ENCODE measurements around the gene FBXO44. TPM values are rescaled to one million over a fixed set of nuclear protein-coding genes. Genes with fewer than 3 reads are reported as not detected.
A peak's percentile ranks its signal among the peaks of the same experiment; 100 is the strongest.

FBXO44 gene
- total RNA-seq, 1 donor from 2014 or later: 24.8 TPM

DNA sequence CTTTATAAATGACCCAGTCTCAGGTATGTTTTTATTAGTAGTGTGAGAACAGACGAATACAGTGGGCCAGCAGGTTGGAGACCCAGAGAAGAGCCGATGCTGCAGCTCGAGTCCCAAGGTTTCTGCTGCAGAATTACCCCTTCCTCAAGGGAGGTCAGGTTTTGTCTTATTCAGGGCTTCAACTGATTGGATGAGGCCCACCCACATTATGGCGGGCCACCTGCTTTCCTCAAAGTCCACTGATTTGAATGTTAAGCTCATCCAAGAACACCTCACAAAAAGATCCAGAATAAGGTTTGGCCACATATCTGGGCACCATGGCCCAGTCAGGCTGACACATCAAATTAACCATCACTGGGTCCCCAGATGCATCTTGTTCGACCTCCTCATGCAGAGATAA lies 41.3 kb upstream of the FBXO44 start:
- Mint-ChIP-seq H3K4me1 (ENCODE audit: unreplicated experiment) (no peaks in the 10 kb centered on the region), H3K27ac (no peak overlapping the region), H3K4me3 (no peak overlapping the region), H3K27me3 (peaks cover 33% of the 10 kb centered on the region), H3K9me3 (no peaks in the 10 kb centered on the region), H3K36me3 (no peaks in the 10 kb centered on the region)
- TF ChIP-seq, protein P1, sequence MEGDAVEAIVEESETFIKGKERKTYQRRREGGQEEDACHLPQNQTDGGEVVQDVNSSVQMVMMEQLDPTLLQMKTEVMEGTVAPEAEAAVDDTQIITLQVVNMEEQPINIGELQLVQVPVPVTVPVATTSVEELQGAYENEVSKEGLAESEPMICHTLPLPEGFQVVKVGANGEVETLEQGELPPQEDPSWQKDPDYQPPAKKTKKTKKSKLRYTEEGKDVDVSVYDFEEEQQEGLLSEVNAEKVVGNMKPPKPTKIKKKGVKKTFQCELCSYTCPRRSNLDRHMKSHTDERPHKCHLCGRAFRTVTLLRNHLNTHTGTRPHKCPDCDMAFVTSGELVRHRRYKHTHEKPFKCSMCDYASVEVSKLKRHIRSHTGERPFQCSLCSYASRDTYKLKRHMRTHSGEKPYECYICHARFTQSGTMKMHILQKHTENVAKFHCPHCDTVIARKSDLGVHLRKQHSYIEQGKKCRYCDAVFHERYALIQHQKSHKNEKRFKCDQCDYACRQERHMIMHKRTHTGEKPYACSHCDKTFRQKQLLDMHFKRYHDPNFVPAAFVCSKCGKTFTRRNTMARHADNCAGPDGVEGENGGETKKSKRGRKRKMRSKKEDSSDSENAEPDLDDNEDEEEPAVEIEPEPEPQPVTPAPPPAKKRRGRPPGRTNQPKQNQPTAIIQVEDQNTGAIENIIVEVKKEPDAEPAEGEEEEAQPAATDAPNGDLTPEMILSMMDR (conservative IDR thresholded peaks at IDR 0.05): no peak
- no peak for DNase-seq (ENCODE audit: extremely low spot score, unreplicated experiment)

DNA sequence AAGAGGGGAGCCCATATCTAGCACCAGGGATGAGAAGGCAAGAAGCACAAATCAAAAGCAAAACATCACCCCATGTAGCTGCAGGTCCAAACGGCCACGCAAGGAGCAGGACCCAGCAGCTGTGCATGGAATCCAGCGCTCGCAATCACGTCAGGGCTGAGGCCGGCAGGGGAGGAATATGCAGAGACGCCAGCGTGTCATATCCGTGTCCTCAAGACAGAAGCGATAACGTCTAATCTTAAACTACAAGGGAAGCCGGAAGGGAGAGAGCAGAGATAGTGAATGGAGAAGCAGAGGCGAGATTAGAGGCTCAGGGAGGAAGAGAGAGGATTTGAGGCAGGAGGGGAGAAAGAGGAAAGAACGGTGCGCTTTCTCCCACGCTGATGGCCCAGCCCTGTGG lies 39.6 kb upstream of the FBXO44 start:
- H3K4me3 Mint-ChIP-seq: no peak overlapping the region
- no peaks in the 10 kb centered on the region for H3K4me1 Mint-ChIP-seq (ENCODE audit: unreplicated experiment)

DNA sequence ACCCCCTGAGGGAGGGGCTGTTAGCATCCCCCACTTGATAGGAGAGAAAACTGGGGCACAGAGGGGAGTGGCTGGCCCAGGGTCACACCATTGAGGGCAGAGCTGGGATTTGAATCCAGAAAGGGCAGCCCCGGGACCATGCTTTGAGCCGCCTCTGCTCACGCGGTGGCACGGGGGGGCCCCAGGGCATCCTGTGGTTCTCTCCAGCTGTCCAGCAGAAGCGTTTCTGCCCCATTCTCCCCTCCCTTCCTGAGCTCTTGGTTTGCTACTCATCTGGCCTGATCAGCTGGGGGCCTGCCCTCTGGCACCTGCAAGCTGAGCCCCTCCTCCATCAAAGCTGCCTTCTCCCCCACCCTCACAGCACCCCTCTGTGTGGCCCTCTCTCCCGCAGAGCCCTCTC lies 37.9 kb upstream of the FBXO44 start:
- peak overlapping the region; percentile 63 for H3K27ac Mint-ChIP-seq
- H3K4me1 Mint-ChIP-seq (ENCODE audit: unreplicated experiment): no peaks in the 10 kb centered on the region
- no peak overlapping the region for H3K4me3 Mint-ChIP-seq
- H3K9me3 Mint-ChIP-seq: no peaks in the 10 kb centered on the region
- H3K27me3 Mint-ChIP-seq: peaks cover 31% of the 10 kb centered on the region
- TF ChIP-seq, protein P1 (conservative IDR thresholded peaks at IDR 0.05): no peak
- no peaks in the 10 kb centered on the region for H3K36me3 Mint-ChIP-seq
- no peak for DNase-seq (ENCODE audit: extremely low spot score, unreplicated experiment)

More for the DNA sequence above, 39.6 kb upstream of the FBXO44 start:
- Mint-ChIP-seq H3K36me3 (no peaks in the 10 kb centered on the region), H3K27me3 (peaks cover 33% of the 10 kb centered on the region), H3K9me3 (no peaks in the 10 kb centered on the region), H3K27ac (no peak overlapping the region)
- DNase-seq (ENCODE audit: extremely low spot score, unreplicated experiment): no peak
- TF ChIP-seq, protein P1 (conservative IDR thresholded peaks at IDR 0.05): no peak

DNA sequence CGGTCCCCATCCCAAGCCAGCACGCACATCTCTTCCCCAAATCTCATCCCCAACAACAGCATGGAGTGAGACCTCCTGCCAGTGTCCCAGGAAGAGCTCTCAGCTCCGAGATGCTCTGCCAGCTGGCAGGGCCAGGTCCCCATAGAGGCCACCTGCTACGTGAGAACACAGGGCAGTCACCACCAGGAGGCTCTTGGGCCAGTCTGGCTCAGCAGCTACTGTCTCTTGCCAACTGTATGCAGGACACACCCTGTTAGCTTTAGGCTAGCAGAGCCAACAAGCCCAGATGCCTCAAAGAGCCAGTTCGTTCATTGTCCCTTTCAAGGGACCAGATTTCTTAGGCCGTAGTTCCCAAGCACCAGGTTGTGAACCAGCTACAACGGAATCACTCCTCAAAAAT lies 37.4 kb upstream of the FBXO44 start:
- Mint-ChIP-seq H3K27me3 (peaks cover 33% of the 10 kb centered on the region), H3K27ac (peak overlapping the region; percentile 63)

DNA sequence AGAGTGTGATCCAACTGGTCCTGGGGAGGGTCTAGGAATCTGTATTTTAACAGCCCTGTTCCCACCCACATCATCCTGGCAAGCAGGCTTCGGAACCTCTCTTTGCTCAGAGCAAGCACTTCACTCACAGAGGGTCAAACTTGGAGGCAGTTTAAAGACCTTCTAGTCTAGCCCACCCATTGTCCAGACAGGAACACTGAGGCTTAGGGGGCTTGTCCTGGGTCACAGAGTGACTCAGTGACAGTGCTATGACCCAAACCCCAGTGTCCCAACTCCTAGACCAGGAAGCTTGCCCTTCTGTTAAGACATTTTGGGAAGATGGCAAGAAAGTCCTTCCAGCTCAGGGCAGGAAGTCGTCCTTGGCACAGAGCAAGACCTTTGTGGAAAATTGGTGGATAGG lies 36.9 kb upstream of the FBXO44 start:
- no peak for DNase-seq (ENCODE audit: extremely low spot score, unreplicated experiment)
- H3K27ac Mint-ChIP-seq: no peak overlapping the region
- no peak overlapping the region for H3K4me3 Mint-ChIP-seq
- TF ChIP-seq, protein P1 (conservative IDR thresholded peaks at IDR 0.05): no peak
- no peaks in the 10 kb centered on the region for H3K4me1 Mint-ChIP-seq (ENCODE audit: unreplicated experiment)
- H3K36me3 Mint-ChIP-seq: no peaks in the 10 kb centered on the region
- no peaks in the 10 kb centered on the region for H3K9me3 Mint-ChIP-seq
- peaks cover 31% of the 10 kb centered on the region for H3K27me3 Mint-ChIP-seq

More for the DNA sequence above, 37.4 kb upstream of the FBXO44 start:
- Mint-ChIP-seq H3K4me3 (no peak overlapping the region), H3K9me3 (no peaks in the 10 kb centered on the region), H3K36me3 (no peaks in the 10 kb centered on the region), H3K4me1 (ENCODE audit: unreplicated experiment) (no peaks in the 10 kb centered on the region)
- no peak for DNase-seq (ENCODE audit: extremely low spot score, unreplicated experiment)
- TF ChIP-seq, protein P1 (conservative IDR thresholded peaks at IDR 0.05): no peak

DNA sequence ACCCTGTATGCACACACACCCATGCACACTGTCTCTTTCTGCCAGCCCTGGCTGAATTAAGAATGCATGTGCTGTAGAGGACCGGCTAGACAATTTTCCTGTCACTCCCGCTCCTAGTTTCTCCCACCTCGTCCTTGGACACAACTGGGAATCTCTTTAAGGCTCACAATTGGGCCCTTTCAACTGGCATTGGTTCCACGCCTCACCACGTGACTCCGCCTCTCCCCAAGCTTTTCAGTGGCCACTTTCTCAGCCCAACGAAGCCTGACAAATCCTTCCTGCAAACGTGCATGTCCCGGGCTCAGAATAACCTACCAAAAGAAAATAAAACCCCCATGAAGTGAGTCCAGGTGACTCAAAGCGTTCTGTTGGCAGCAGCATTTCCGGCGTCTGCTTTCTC lies 34.3 kb upstream of the FBXO44 start:
- Mint-ChIP-seq H3K9me3 (no peaks in the 10 kb centered on the region), H3K4me1 (ENCODE audit: unreplicated experiment) (no peaks in the 10 kb centered on the region), H3K27ac (no peak overlapping the region), H3K4me3 (no peak overlapping the region), H3K36me3 (no peaks in the 10 kb centered on the region), H3K27me3 (peaks cover 16% of the 10 kb centered on the region)
- DNase-seq (ENCODE audit: extremely low spot score, unreplicated experiment): no peak
- TF ChIP-seq, protein P1 (conservative IDR thresholded peaks at IDR 0.05): no peak

Data from type B pancreatic cell (in vitro differentiated cells).